GM19025 (cell line): ENCODE measurements around the gene LCMT1.
"Not testable (repeated sequence)": the region's sequence is repeated elsewhere in the genome, so short reads cannot be mapped to it uniquely, and the experiment has no call there.

ENCODE experiments used
- ATAC-seq: cut with Tn5 transposase; IDR thresholded peaks from one replicate; pipeline ENCODE4 v1.9.1; 2021; ENCODE audit warnings: mild to moderate bottlenecking, low read depth, moderate library complexity; ENCODE audit not compliant: unreplicated experiment

Gene LCMT1

DNA sequence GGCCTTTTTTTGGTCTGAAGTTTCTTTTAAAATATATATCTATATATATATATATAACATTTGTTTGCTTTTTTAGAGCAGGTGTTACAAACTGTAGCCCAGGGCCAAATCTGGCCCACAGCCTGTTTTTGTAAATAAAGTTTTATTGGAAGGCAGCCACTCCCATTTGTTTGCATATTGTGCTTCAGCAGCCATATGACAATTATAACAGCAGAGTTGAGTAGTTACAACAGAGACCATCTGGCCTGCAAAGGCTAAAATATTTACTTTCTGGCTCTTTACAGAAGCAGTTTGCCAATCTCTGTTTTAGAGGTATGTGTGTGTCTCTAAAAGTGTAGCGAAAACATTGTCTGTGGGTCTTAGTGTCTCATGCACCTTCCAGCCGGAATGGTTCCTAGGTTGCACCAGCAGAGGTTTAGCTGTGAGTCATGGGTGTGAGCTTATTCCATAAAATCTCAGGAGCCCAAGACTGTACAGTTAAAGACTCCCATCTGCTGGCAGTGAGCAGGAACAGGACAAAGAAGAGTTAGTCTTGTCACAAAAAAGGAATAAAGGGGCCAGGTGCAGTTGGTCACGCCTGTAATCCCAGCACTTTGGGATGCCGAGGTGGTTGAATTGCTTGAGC lies 23.8 kb downstream of the LCMT1 start:
- no peak for ATAC-seq

DNA sequence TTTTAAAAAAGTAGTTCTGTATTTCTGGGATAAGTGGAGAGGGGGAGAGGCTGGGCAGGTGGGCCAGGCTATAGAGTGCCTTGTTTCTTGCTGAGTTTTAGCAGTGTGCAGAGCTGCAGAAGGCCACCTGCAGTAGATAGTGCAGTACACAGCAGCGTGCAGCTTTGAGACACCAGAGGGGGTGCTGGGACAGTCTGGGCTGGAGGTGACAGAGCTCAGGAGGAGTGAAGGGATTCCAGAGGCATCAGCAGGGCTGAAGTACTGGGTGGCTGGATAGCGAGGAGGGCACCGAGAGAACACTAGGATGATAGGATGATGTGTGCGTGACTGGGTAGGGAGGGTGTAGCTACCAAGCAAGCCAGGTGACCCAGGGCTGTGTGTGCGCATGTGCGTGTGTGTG lies 26.6 kb downstream of the LCMT1 start:
- no peak for ATAC-seq

DNA sequence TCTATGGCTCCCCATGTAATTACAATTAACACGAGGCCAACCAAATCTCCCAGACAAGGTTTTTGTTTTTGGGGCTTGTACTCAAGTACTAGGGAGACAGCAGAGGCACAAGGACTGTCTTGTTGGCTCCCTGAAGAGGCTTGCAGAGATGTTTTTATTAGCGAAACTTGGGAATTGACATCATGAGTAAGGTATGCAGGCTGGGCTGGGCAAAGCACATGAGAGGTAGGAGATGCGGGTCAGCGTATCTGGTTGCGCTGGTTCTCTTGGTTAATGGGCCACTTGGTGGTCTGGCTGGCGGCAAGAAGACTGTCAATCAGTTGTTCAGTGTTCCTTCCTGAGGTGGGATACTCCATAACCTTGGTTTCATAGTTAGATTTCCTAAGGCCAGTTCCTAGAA lies 28.9 kb downstream of the LCMT1 start:
- no peak for ATAC-seq

DNA sequence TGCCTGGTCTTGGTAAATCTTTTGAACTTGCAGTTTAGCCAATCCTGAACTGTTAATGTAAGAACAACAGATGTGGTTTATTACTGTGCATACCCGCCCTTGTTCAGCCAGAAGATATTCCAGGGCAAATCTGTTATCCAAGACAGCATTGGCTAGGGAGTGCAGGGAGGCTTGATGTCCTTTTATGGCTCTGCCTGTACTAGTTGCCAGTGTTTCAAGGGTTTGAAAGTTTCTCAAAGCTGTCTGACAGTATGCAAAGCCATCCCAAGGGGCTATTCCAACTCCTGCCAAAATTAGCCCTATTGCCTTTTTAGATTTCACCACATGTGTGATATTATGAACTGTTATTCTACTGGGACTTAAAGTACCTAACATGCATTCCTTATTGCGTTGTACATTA lies 30.1 kb downstream of the LCMT1 start:
- ATAC-seq, result no peak

DNA sequence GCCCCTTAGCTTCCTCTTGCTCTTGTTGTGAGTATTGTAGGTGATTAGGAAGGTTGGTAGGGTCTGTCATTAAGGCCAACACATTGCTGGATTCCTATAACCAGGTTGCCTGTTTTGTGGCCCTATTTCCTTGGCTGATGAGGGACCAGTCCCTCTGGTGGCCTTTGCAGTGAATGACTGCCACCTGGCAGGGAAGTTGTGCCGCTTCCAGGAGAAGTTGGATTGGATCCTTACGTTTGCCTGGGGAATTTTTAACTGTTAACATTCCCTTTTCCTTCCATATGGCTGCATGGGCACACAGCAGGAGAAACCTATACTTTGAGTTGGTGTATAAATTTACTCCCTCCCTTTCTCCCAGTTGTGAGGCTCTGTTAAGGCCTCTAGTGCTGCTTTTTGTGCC lies 32.4 kb downstream of the LCMT1 start:
- ATAC-seq, result no peak

DNA sequence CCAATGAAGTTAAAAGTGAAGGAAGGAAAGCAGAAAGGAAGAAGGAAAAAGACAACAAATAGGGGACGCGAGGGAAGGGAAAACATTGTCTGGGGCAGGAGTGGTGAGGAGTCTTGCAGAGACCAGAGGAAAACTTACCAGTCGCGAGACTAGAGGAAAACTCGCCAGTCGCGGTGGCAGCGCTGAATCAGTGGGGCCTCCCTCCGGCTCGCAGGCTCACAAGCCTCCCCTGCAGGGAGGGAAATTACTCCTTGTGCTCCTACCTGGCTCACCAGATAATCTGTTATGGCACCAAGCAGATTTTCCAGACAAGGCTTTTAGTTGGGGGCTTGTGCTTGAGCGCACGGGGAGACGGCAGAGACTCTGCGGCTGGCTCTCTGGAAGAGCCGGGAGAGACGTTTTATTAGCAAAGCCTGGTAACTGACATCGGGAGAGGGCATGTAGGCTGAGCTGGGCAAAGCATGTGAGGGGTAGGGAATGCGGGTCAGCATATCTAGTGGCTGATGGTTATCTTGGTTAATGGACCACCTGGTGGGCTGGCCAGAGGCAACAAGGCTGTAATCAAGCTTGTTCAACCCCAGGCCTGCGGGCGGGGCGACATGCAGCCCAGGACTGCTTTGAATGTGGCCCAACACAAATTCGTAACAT lies 37.1 kb downstream of the LCMT1 start:
- ATAC-seq, result no peak

DNA sequence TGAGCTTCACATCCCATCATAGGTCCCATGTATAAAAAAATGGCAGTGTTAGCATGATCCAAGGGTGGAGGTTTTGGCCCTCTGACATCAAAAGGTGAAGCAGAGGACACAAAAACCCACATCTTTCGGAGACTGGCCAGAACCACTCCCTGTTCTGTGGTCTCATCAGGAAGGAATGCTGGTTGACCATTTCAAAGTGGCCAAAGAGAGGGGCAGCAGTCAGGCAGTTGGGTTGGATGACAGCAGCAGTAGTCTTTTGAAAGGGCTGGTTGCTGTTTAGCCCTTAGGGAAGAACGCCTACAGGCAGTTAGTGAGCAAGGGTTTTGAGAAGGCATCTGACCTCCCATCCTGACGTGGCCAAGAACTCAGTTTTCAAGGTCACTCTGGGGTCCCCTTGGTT lies 40.5 kb downstream of the LCMT1 start:
- ATAC-seq, result no peak

DNA sequence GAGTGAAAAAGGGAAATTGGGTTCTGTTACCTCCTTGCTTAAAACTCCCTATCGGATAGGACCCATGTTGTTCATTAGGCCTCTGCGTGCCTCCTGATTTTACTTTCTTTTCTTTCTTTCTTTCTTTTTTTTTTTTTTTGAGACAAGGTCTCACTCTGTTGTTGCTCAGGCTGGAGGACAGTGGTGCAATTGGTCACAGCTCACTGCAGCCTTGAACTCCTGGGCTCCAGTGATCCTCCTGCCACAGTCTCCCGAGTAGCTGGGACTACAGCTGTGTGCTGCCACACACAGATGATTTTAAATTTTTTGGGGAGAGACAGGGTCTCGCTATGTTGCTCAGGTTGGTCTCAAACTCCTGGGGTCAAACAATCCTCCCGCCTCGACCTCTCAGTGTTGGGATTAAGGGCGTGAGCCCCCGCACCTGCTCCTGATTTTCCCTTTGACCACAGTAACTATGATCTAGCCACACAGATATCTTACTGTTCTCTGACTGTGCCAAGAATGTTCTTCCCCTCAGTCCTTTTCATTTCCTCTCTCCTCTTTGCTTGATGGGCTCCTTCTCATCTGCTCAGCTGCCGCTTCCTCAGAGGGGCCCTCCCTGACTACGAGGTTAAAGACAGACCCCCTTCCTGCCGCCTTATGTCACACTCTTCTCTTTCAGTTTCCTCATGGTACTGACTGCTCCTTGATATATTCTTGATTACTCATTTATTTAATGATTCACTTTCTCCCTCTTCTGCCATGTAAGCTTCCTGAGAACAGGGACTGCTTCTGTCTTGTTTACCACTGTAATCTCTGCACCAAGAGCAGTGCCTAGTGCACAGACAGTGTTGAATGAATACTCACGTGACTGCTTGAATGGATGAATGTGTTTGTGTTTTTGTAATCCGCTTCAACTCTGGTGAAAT lies 44.3 kb downstream of the LCMT1 start:
- ATAC-seq, result no peak

DNA sequence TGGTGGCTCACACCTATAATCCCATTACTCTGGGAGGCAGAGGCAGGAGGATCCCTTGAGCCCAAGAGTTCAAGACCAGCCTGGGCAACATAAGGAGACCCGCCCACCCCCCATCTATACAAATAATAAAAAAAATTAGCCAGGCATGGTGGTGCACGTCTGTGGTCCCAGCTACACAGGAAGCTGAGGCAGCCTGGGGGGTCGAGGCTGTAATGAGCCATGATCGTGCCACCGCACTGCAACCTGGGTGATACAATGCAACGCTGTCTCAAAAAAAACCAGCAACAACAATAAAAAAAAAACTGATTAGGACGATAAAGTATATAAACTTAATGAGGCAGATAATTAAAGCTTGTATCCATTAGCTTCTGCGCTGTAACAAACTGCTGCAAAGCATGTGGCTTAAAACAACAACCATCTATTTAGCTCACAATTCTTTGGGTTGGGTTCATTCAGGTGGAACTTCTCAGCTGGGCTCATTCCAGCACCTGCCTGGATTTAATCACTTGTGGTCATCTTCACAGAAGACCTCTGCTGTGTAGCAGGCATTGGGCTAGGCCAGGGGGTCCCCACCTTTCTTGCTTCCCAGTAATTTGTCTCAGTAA lies 45.8 kb downstream of the LCMT1 start:
- no peak for ATAC-seq

DNA sequence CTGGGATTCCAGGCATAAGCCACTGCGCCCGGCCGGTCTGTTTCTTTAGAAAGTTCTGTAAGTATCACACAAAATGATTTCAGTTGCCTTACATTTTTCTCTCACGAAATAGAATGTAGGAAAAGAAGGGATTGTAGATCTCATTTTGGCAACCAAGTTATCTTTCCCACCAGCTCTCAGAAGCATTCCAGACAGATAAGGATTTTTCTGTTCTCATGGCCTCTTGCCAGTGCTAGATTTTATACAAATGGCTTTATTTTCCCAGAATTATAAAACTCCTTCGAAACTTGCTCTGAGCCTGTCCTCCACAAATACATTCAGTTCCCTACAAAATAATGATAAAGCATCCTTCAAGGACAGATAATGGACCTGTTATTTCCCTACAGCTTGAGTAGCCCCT lies 46.9 kb downstream of the LCMT1 start:
- no peak for ATAC-seq

DNA sequence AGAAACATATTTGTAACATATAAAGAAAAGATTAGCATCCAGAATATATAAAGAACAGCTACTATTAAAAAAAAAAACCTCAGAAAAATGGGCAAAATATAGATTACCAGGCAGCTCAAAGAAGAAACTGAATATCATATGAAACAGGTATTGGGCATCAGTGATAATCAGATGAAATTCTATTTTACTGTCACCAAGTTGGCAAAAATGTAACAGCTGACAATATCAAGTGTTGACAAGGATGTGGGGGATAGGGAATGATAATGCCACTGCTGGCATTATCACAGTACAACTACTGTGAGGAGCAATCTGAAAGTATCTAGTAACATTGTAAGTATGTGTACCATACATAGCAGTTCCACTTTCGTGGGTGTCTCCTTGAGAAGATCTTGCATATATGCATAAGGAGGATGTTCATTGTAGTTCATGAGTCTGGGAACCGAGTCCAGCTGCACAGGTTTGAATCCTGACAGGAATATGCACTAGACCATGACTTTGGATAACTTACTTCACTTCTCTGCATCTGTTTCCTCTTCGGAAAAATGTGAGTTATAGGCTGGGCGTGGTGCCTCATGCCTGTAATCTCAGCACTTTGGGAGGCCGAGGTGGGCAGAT lies 50.3 kb downstream of the LCMT1 start:
- no peak for ATAC-seq

DNA sequence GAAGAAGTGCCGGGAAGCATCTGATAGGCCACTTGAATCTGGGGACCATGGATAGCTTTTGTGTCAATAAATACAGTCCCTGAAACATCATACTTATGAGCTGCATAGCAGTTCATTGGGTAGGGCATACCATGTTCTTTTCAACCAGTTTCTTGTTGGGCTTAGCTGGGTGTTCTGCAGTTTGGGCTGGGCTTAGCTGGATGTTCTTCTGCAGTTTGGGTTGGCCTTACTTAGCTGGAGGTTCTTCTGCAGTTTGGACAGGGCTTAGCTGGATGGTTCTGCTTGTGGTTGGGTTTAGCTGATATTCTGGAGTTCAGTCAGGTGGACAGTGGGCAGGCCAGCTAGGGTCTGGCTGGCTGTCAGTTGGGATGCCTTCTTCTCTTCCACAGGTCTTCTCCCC lies 52.1 kb downstream of the LCMT1 start:
- ATAC-seq, result no peak

DNA sequence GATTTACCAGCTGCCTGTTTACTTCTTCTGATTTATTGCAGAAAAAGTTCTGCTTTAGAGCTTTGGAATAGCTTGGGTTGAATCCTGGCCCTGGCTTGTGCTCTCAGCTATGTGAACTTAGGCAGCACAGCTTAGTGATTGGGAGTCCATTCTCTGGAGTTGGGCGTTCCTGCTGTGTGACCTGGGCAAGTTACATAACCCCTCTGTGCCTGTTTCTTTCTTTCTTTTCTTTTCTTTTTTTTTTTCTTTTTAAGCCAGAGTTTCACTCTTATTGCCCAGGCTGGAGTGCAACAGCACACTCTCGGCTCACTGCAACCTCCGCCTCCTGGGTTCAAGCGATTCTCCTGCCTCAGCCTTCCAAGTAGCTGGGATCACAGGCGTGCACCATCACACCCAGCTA lies 53.7 kb downstream of the LCMT1 start:
- ATAC-seq, result no peak

DNA sequence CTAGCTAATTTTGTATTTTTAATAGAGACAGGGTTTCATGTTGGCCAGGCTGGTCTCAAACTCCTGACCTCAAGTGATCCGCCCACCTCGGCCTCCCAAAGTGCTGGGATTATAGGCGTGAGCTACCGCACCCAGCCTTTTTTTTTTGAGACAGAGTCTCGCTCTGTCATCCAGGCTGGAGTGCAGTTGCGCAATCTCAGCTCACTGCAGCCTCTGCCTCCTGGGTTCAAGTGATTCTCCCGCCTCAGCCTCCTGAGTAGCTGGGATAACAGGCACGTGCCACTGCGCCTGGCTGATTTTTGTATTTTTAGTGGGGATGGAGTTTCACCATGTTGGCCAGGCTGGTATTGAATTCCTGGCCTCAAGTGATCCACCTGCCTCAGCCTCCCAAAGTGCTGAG lies 56.4 kb downstream of the LCMT1 start:
- ATAC-seq, result not testable (repeated sequence)

DNA sequence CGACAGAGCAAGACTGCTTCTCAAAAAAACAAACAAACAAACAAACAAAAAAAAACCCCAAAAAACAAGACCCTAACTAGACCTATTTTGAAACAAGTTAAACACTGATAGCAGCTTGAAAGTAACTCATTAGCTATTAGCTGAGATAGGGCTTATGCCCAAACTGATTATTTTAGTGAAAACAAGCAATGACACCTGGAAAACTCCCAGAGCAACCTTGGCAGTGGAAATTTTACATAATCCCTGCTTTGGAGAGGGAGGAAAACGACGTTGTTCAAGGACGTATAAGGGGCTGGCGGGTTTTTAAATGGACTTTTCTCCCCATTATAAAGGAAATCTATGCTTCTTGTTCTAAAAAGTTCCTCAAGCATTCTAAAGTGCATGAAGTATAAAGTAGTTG lies 59.8 kb downstream of the LCMT1 start:
- no peak for ATAC-seq

DNA sequence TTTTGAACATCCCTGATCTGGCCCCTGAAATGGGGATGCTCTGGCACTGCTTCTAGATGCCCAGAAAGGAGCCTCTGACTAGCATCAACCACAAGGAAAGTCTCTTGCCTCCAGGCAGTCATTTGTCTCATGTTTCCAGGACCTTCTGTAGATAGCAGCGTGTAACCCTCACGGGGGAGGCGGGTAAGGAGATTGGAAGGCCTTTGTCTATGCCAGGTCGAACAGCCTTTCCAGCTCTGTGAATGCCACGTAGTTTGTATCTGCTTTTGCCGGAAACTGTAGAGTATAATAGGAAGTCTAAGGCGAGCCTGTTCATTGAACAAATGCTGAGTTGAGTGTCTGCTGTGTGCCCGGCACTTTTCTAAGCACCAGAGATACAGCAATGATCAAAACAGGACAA lies 61.3 kb downstream of the LCMT1 start:
- ATAC-seq, result no peak

DNA sequence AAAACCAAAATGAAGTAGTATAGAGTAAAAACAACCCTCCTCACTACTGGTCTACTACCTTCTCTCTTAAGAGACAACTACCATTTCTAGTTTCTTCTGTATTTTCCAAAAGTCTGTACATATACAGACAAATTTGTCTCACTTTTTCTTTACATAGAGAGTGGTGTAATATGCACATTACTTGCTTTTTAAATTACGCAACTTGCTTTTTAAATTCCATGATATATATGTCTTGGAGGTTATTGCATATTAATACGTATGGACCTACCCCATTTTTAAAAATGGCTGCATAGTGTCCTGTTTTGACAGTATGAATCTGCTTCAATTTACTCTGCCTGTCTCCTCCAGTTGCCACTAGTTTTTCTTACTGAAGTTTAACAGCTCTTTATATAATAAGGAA lies 62.7 kb downstream of the LCMT1 start:
- ATAC-seq, result no peak

DNA sequence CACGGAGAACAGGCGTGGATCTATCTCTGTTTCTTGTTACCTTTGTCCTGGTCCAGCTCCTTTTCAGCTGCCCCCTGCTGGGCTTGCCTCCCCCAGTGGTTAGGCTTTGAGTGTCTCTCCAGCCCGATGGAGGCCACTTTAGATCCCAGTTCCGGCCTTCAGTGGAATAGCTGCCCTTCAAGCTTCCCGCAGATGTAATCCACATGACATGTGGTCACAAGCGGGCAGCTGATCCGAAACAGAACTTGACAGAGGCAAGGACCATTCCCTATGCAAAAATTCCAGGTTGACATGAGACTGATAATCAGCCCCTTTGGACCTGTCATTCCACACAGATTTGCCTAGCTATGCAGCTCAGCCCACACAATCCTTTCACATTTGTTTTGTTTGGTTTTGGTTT lies 64.6 kb downstream of the LCMT1 start:
- no peak for ATAC-seq

DNA sequence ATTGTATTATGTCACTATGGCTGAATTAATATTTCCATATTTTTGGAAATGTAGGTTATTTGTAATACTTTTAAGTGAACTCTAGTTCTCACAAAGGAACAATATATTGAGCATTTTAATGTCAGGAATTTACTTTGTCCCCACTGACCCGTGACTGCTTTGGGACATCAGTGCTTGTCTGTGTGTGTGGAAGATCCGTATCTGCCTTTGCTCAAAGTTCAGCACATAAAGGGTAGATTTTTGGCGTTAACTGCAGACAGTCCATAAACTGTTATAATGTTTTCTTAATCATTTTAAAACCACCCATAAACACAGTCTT lies 65.9 kb downstream of the LCMT1 start:
- no peak for ATAC-seq

DNA sequence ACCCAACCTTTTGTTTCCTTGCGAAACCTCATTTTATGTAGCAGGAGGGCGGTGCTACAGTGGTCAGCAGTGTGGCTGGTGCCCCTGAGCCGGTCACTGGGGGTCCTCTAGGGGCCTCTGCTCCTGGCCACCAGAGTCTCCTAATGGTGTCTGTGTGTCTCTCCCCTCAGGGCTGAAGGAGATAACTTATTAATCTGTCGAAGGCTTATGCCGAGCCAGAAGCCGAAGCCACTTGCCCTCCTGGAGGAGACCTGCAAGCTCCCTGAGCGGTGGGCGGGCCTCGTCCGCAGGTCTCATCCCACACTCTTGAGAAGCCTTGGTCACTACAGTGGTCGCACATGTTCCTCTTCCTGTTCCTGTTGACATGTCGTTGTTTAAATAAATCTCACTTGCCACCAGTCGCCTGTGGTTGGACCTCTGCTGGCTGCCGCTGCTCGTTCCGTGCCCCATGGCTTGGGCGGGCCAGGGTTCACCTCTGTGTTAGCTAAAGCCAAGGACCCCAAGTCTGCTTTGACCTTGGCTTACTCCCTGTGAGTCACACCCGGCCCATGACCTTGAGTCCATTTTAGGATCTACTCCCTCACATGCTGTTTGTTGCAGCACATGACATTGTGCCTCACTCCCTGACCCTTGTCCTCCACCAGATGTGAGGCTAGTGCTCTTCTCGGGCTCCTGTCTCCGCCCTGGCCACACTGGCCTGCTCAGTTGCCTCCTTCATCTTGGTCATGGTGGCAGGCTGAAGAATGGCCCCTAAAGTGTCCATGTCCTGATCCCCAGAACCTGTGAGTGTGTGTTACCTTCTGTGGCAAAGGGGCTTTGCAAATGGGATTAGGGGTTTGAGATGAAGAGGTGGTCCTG lies 66.5 kb downstream of the LCMT1 start:
- ATAC-seq, result no peak
